Neural progenitor cell (in vitro differentiated cells): ENCODE measurements around the gene RNF10. TPM values are rescaled to one million over a fixed set of nuclear protein-coding genes. Genes with fewer than 3 reads are reported as not detected.

ENCODE experiments used
- DNase-seq: peaks from one replicate; pipeline ENCODE4 v3.0.0-alpha.2; 2016; ENCODE audit warnings: low spot score
- H2AFZ ChIP-seq: fragments of 200-600 bp; sonication (generic); replicated peaks from 2 replicates; pipeline ENCODE4 v1.6.1; 2016; ENCODE audit warnings: antibody characterized with exemption
- H3F3A ChIP-seq: fragments of 200-600 bp; sonication (generic); 2 replicates; pipeline ENCODE4 v1.6.1; 2016; ENCODE audit warnings: antibody characterized with exemption, low read depth
- H3K27ac ChIP-seq: fragments of 200-600 bp; sonication (generic); 2 replicates; pipeline ENCODE4 v1.5.1; 2016; ENCODE audit warnings: mild to moderate bottlenecking
- H3K27me3 ChIP-seq: fragments of 200-600 bp; sonication (generic); 2 replicates; pipeline ENCODE4 v1.6.1; 2016; ENCODE audit warnings: mild to moderate bottlenecking, moderate library complexity
- H3K36me3 ChIP-seq: fragments of 200-600 bp; sonication (generic); 2 replicates; pipeline ENCODE4 v1.5.1; 2016
- H3K4me1 ChIP-seq: fragments of 200-600 bp; sonication (generic); 2 replicates; pipeline ENCODE4 v1.6.1; 2016; ENCODE audit warnings: mixed run types
- H3K4me2 ChIP-seq: fragments of 200-600 bp; sonication (generic); 2 replicates; pipeline ENCODE4 v1.6.1; 2016
- H3K4me3 ChIP-seq: fragments of 200-600 bp; sonication (generic); 2 replicates; pipeline ENCODE4 v1.5.1; 2016
- H3K79me2 ChIP-seq: fragments of 200-600 bp; sonication (generic); 2 replicates; pipeline ENCODE4 v1.6.1; 2016; ENCODE audit warnings: low read depth
- H3K9ac ChIP-seq: fragments of 200-600 bp; sonication (generic); 2 replicates; pipeline ENCODE4 v1.6.1; 2016
- H3K9me3 ChIP-seq: fragments of 200-600 bp; sonication (generic); 2 replicates; pipeline ENCODE4 v1.5.1; 2016; ENCODE audit warnings: low read depth
- H4K20me1 ChIP-seq: fragments of 200-600 bp; sonication (generic); 2 replicates; pipeline ENCODE4 v1.6.1; 2016; ENCODE audit warnings: low read depth
- H3K27ac Mint-ChIP-seq: 3 replicates; pipeline ENCODE4 v1.8.0; 2021; ENCODE audit warnings: mixed read lengths
- H3K27me3 Mint-ChIP-seq: 2 replicates; pipeline ENCODE4 v1.8.0; 2022; ENCODE audit warnings: low read depth, mild to moderate bottlenecking, inconsistent platforms, moderate library complexity, mixed read lengths; ENCODE audit not compliant: insufficient read depth
- H3K36me3 Mint-ChIP-seq: 3 replicates; pipeline ENCODE4 v1.8.0; 2021; ENCODE audit warnings: mixed read lengths
- H3K4me1 Mint-ChIP-seq: 3 replicates; pipeline ENCODE4 v1.8.0; 2021; ENCODE audit warnings: mixed read lengths
- H3K4me3 Mint-ChIP-seq: 3 replicates; pipeline ENCODE4 v1.8.0; 2021; ENCODE audit warnings: mild to moderate bottlenecking, moderate library complexity, mixed read lengths
- H3K9me3 Mint-ChIP-seq: 3 replicates; pipeline ENCODE4 v1.8.0; 2020; ENCODE audit warnings: mixed read lengths
- CTCF ChIP-seq: fragments of 200-600 bp; sonication (generic); IDR thresholded peaks from 2 replicates; pipeline ENCODE4 v1.5.1; 2017; ENCODE audit warnings: antibody characterized with exemption, mild to moderate bottlenecking
- EZH2 ChIP-seq: fragments of 200-600 bp; sonication (generic); IDR thresholded peaks from 2 replicates; pipeline ENCODE4 v1.6.1; 2017; ENCODE audit warnings: antibody characterized with exemption, mild to moderate bottlenecking, moderate library complexity
- EZH2phosphoT487 ChIP-seq: fragments of 200-600 bp; sonication (generic); IDR thresholded peaks from 2 replicates; pipeline ENCODE4 v1.6.1; 2017; ENCODE audit warnings: antibody characterized with exemption
- total RNA-seq: library from RNA; depleted of rRNA; stranded (reverse); fragments of >200 nt; gene quantifications from 2 replicates; pipeline ENCODE4 v1.2.3, GENCODE V29; 2015; ENCODE audit warnings: low replicate concordance

The RNF10 gene
- total RNA-seq, 1 donor from 2014 or later: 131 TPM

GRCh38 chr12:120554678-120555077 is 20.5 kb downstream of the RNF10 start:
- TF ChIP-seq EZH2: no peak
- Mint-ChIP-seq H3K27me3 (no peaks in the 10 kb centered on the region), H3K4me1 (no peaks in the 10 kb centered on the region), H3K27ac (no peak overlapping the region), H3K4me3 (no peak overlapping the region), H3K36me3 (peaks cover 25% of the 10 kb centered on the region), H3K9me3 (no peaks in the 10 kb centered on the region)
- H3F3A ChIP-seq: peaks cover 5% of the 10 kb centered on the region
- H3K27me3 ChIP-seq: no peaks in the 10 kb centered on the region
- H3K27ac ChIP-seq: no peak overlapping the region
- H3K36me3 ChIP-seq: peaks cover 5% of the 10 kb centered on the region
- H2AFZ ChIP-seq: no peak overlapping the region
- H3K9ac ChIP-seq: no peak overlapping the region
- H3K79me2 ChIP-seq: peaks cover 14% of the 10 kb centered on the region
- no peaks in the 10 kb centered on the region for H3K4me1 ChIP-seq
- H3K9me3 ChIP-seq: no peaks in the 10 kb centered on the region
- peaks cover 21% of the 10 kb centered on the region for H4K20me1 ChIP-seq
- no peak for DNase-seq
- H3K4me3 ChIP-seq: no peak overlapping the region
- H3K4me2 ChIP-seq: no peak overlapping the region

GRCh38 chr12:120557589-120557988 is 23.4 kb downstream of the RNF10 start:
- Histone ChIP-seq H3F3A (peaks cover 5% of the 10 kb centered on the region), H3K27me3 (no peaks in the 10 kb centered on the region), H2AFZ (no peak overlapping the region), H3K9ac (no peak overlapping the region), H3K4me2 (no peak overlapping the region), H3K36me3 (peaks cover 15% of the 10 kb centered on the region), H3K79me2 (no peaks in the 10 kb centered on the region), H3K27ac (no peak overlapping the region), H3K4me3 (no peak overlapping the region), H3K4me1 (no peaks in the 10 kb centered on the region), H3K9me3 (no peaks in the 10 kb centered on the region), H4K20me1 (peaks cover 11% of the 10 kb centered on the region)
- TF ChIP-seq CTCF (no peak), EZH2phosphoT487 (no peak), EZH2 (no peak)
- Mint-ChIP-seq H3K27me3 (no peaks in the 10 kb centered on the region), H3K36me3 (peaks cover 28% of the 10 kb centered on the region), H3K4me1 (no peaks in the 10 kb centered on the region), H3K4me3 (no peak overlapping the region), H3K9me3 (no peaks in the 10 kb centered on the region), H3K27ac (no peak overlapping the region)
- no peak for DNase-seq

- Histone ChIP-seq H3K36me3 (peaks cover 13% of the 10 kb centered on the region), H3K9ac (no peak overlapping the region), H3K79me2 (no peaks in the 10 kb centered on the region), H3K4me1 (no peaks in the 10 kb centered on the region), H3K4me2 (no peak overlapping the region), H3F3A (no peaks in the 10 kb centered on the region), H3K9me3 (no peaks in the 10 kb centered on the region), H2AFZ (no peak overlapping the region), H3K27me3 (no peaks in the 10 kb centered on the region), H4K20me1 (peaks cover 19% of the 10 kb centered on the region), H3K27ac (no peak overlapping the region), H3K4me3 (no peak overlapping the region)
- Mint-ChIP-seq H3K36me3 (peaks cover 30% of the 10 kb centered on the region), H3K9me3 (no peaks in the 10 kb centered on the region), H3K4me3 (no peak overlapping the region), H3K27me3 (no peaks in the 10 kb centered on the region), H3K27ac (no peak overlapping the region), H3K4me1 (no peaks in the 10 kb centered on the region)
- DNase-seq: no peak
- TF ChIP-seq EZH2 (no peak), CTCF (no peak), EZH2phosphoT487 (no peak)
These were observed 28.8 kb downstream of the RNF10 start for GRCh38 chr12:120562906-120563305.

- no peaks in the 10 kb centered on the region for H3K4me1 Mint-ChIP-seq
- TF ChIP-seq EZH2 (no peak), EZH2phosphoT487 (no peak), CTCF (no peak)
- H3K4me3 Mint-ChIP-seq: no peak overlapping the region
- Histone ChIP-seq H3K9ac (no peak overlapping the region), H3K4me2 (no peak overlapping the region), H3K27ac (no peak overlapping the region), H3K4me1 (no peaks in the 10 kb centered on the region), H4K20me1 (peaks cover 19% of the 10 kb centered on the region), H3K79me2 (no peaks in the 10 kb centered on the region), H3K9me3 (no peaks in the 10 kb centered on the region), H3K4me3 (no peak overlapping the region), H2AFZ (no peak overlapping the region), H3K27me3 (no peaks in the 10 kb centered on the region), H3F3A (no peaks in the 10 kb centered on the region), H3K36me3 (peaks cover 10% of the 10 kb centered on the region)
- no peaks in the 10 kb centered on the region for H3K9me3 Mint-ChIP-seq
- DNase-seq: no peak
- H3K27me3 Mint-ChIP-seq: no peaks in the 10 kb centered on the region
- peaks cover 29% of the 10 kb centered on the region for H3K36me3 Mint-ChIP-seq
- H3K27ac Mint-ChIP-seq: no peak overlapping the region
These were observed 29.3 kb downstream of the RNF10 start for GRCh38 chr12:120563495-120563894.
